PFSK-1 (cell line): ENCODE measurements around the gene SSU72.
A peak's percentile ranks its signal among the peaks of the same experiment; 100 is the strongest.

Source experiments
- FOXP2 ChIP-seq: optimal IDR thresholded peaks from 2 replicates; pipeline ENCODE3; 2011; ENCODE audit warnings: borderline replicate concordance, control low read depth, inconsistent platforms; ENCODE audit not compliant: insufficient read depth; ENCODE audit errors: extremely low read length, extremely low read depth
- POLR2AphosphoS5 ChIP-seq: IDR thresholded peaks from 2 replicates; pipeline ENCODE4 v1.6.1; 2012; ENCODE audit warnings: low read depth, mild to moderate bottlenecking, control low read depth, low read length, moderate library complexity
- REST ChIP-seq, 2 experiments: IDR thresholded peaks; 2 replicates each; pipeline versions ENCODE4 v1.6.1 to v1.8.0; 2011 to 2012; ENCODE audit warnings: low read depth in 2 of 2, low read length in 2 of 2, control low read depth in 1 of 2, inconsistent platforms in 1 of 2, mild to moderate bottlenecking in 1 of 2, moderate library complexity in 1 of 2; ENCODE audit not compliant: insufficient read depth in 1 of 2
- SIN3A ChIP-seq: IDR thresholded peaks from 2 replicates; pipeline ENCODE4 v1.6.1; 2012; ENCODE audit warnings: mild to moderate bottlenecking, low read length, moderate library complexity, borderline replicate concordance; ENCODE audit not compliant: insufficient read depth
- TAF1 ChIP-seq: IDR thresholded peaks from 2 replicates; pipeline ENCODE4 v1.6.1; 2012; ENCODE audit warnings: low read length, control low read depth, borderline replicate concordance; ENCODE audit not compliant: insufficient read depth

Gene SSU72

GRCh38 chr1:1599935-1600860 lies 25.5 kb upstream of the SSU72 start, which contains the start of gene FNDC10:
Gene FNDC10 (minus strand): TSS chr1:1600135. CDS start chr1:1600015, 120 bp downstream.
- TF ChIP-seq REST (IDR thresholded peaks at IDR 0.05; ENCODE audit: insufficient read depth in 1 of 2, low read depth in 2 of 2, low read length in 2 of 2) (peak in 1 of 2 experiments; percentile 72; a peak in 1 of 4 replicates), SIN3A (no peak)

GRCh38 chr1:1599030-1599934 lies 24.6 kb upstream of the SSU72 start:
- no peak for TF ChIP-seq REST (IDR thresholded peaks at IDR 0.05; ENCODE audit: insufficient read depth in 1 of 2, low read depth in 2 of 2, low read length in 2 of 2)
- TF ChIP-seq FOXP2 = peak; percentile 37

- TF ChIP-seq TAF1 = no peak
- TF ChIP-seq FOXP2 = no peak
- no peak for TF ChIP-seq REST (IDR thresholded peaks at IDR 0.05; ENCODE audit: insufficient read depth in 1 of 2, low read depth in 2 of 2, low read length in 2 of 2)
- no peak for TF ChIP-seq SIN3A
- TF ChIP-seq POLR2AphosphoS5 = no peak
Observed at GRCh38 chr1:1598720-1599029, 24.0 kb upstream of the SSU72 start.

- TF ChIP-seq REST (IDR thresholded peaks at IDR 0.05; ENCODE audit: insufficient read depth in 1 of 2, low read depth in 2 of 2, low read length in 2 of 2) (no peak), SIN3A (no peak), FOXP2 (no peak), TAF1 (no peak), POLR2AphosphoS5 (no peak)
Observed at GRCh38 chr1:1598051-1598719, 23.5 kb upstream of the SSU72 start.
